Stimulated activated CD4-positive, alpha-beta T cell treated with anti-CD3 and anti-CD28 coated beads, Interleukin-1b, Interleukin-23, amount 100 ng/mL, for 24 hours (primary cell): ENCODE measurements around the gene GAB1.

Source experiments
- DNase-seq, 4 experiments: peaks; one replicate each; pipeline ENCODE4 v3.0.0-alpha.2; 2020; ENCODE audit warnings: low read depth in 4 of 4, low spot score in 1 of 4

The GAB1 gene

GRCh38 chr4:143407888-143408287 is 71.2 kb downstream of the GAB1 start:
- no peak for DNase-seq

DNA sequence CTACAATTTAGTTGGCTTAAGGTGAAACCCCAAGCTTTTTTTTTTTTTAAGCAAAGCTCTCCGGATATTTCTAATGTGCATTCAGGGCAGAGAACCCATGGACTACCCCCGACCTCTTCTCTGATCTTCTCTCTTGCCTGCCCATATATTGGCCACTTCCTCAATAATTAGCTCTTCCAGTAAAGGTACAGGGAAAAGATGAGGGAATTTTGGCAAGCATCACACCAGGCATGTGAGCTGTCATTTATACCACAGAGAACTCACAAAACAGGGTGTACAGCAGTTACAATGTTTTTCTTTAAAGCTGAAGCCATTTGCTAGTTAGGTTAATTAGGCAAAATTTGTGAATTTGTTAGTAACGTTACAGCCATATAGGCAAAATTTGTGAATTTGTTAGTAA is 73.3 kb downstream of the GAB1 start:
- no peak for DNase-seq

DNA sequence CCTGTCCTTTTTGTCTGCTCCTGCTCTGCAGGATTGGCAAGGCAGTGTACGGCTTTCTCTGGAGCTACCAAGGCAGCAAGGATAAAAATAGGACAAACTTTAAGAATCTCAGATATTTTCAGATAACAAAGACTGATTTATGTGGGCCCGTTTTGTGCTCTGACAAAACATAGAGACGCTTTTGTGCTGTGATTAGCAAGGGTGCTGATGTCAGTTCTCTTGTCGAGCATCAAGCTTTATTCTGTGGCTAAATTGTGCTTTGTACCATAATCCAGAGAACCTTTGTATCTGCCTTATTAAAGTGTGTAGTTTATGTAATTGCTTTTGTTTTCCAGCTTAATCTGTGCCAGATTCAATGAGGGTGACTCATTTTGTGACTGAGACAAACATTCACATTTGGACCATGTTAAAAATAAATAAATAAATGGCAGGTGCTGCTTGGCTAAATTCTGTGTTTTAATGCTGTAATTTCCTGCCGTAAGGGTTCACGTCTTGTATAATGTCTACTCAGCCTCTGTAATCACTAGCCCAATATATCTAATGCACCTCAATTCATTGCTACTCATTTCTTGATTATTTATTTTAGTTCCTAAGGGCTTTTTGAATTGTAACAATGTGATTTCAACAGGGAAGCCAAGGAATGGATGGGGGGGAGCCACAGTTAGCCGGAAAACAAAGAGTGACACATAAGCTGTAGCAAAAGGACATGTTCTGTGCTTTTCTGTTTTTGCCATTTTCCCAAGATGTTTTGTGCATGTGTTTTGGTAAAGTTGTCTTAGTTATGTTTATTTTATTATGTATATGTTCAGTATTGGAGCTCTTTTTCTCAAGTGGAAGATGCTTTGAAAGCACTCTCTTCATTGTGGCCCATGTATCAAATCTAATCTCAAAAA is 75.1 kb downstream of the GAB1 start:
- no peak for DNase-seq

- no peak for DNase-seq
Measured at GRCh38 chr4:143412420-143412758, 75.7 kb downstream of the GAB1 start.

DNA sequence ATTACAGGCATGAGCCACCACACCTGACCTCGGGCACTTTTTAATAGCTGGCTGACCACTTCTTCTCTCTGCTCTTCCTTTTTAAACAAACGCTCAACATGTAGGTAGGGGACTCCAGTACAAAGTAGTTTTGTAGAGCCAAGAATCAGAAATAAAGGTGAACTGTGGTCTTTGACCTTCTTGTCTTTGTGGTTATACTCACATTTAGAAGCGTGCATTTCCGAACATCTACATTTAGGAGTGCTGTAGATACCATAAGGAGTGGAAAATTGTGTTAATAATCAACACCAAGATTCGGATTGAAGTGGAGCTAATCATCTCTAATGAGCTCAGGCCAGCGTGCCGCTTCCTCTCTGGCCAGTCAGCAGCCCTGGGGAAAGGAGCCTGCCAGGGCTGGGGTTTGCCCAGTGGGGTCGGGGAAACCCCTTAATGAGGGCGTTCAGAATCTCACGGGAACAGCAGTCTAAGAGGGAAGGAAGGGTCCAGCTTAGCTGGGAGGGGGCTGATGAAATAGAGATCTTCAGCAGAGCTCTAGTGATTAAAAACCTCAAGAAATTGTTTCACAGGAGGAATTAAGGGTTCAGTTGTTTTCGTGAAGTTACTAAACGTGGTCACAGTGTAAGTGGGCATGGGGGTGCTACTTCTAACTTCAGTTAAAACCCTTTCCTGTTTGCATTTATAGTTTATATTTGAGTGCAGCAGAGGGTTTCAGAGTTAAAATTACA is 81.2 kb downstream of the GAB1 start:
- no peak for DNase-seq

DNA sequence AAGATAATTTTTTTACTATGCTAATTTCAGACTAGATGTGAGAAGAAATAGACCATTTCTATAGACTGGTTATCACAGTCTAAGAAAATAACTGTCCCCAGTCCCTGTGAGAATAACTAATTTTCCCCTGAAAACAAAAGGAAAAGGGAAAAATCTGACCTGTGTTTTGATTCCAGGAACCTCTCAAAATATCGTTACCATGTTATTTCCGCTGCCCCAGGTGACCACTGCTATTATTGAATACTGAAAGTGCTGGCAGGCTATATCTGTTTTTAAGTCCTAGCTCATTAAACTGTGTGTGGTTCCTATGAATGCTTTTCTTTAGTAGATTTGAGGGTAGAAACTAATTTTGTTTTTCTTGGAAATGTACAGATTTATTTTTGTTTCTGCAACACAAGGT is 83.6 kb downstream of the GAB1 start:
- no peak for DNase-seq

DNA sequence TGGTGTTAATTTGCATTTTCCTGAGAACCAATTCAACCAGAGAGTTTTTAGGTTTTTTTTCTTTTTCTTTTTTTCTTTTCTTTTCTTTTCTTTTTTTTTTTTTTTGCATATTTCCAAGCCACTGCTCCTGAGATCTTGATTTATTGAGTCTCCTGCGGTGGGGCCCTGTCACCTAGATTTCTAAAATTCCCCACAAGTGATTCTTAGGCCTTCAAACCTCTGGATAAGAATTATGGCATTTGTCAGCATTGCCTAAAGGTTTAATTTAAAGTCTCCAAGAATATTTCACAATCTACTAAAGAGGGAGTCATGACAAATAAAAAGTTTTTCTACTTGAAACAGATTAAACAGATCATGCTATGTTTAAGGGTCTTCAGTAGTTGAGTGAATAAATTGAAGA is 84.9 kb downstream of the GAB1 start:
- DNase-seq, result no peak

DNA sequence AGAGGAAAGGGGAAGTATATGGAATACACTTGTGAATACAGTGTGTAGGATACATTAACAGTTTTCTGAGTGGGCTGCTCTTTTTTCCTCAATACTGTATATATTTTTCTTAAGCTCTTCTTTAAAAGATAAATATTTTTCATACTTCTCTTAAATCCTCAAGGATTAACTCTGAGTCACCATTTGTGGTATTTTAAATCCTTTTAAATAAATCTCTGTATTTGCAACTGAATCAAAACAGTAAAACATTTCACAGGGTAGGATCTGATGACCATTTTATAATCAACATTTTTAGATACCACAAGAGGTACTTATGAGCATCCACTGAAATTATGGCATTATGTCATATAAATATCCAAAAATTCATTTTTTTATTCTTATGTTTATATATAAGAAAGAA is 87.6 kb downstream of the GAB1 start:
- DNase-seq, result no peak

DNA sequence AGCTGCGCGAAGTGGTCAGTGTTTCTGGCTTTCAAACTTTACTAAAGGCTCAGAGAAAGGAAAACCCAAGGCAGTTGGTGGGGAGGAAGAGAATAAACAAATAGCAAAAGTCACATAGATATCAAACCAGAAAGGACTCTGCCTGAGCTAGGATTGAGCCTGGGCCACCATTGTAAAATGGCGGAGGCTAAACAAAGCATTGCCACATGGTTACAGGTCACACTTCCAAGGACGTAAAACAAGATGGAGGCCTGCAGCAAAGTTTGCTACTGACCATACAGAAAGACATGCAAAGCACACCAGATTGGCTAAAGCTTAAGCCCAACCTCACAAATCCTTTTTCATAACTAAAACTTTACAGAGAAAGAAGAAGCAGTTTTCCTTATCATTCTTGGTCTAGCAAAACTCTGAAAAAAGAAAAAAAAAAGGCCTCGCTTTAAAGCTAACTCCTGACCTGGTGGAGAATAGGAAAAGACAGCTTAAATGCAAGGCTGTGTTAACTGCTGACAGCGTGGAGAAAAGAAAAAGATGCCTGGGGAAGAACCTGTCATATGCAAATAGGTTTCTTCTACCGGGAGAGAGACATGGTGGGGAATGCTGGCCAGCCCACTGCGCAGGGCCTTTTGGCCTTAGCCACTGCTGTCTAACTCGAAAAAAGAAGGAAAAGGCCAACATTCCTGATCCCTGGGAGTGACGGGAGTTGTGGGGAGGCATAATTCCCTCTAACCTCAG is 95.0 kb downstream of the GAB1 start:
- DNase-seq, result no peak

GRCh38 chr4:143432258-143432591 is 95.5 kb downstream of the GAB1 start:
- DNase-seq, result no peak

DNA sequence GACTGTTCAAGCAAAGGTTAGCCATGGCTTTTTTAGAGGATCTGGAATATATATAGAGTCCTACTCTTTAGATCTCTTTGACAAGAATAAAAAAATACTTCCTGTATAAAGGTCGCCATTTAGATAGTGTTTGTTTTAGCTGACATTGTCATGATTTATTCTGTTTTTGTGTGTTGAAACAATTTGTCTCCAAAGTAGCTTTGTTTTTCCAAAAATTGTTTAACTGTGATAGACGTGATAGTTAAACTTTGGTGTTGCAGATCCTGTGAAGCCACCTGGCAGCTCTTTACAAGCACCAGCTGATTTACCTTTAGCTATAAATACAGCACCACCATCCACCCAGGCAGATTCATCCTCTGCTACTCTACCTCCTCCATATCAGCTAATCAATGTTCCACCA is 96.6 kb downstream of the GAB1 start:
- no peak for DNase-seq

- no peak for DNase-seq
Measured at GRCh38 chr4:143435955-143436354, 99.3 kb downstream of the GAB1 start.

GRCh38 chr4:143437476-143437875 is 100.8 kb downstream of the GAB1 start:
- DNase-seq, result no peak

DNA sequence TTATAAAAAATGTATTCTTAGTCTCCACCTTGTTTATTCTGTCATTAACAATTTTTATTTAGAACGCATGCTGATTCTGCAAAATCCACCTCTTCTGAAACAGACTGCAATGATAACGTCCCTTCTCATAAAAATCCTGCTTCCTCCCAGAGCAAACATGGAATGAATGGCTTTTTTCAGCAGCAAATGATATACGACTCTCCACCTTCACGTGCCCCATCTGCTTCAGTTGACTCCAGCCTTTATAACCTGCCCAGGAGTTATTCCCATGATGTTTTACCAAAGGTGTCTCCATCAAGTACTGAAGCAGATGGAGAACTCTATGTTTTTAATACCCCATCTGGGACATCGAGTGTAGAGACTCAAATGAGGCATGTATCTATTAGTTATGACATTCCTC is 101.3 kb downstream of the GAB1 start:
- no peak for DNase-seq

DNA sequence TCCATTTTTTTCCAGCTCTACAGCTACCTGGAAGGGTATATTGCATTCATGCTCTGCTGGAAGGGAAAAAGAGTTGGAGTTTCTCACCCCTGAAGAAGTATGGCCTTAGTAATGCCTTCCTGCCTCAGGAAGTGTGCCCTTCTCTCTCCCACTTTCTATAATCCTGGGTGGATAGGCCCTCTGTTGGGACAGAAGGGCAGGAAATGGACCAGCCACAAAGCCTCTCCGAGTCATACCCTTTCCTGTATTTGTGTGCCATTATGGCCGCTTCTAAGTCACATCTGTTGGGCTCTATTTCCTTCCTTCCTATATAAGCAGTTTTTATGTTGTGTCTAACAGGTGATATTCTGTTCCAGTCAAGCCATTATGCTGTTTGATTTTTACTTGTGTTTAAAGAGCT is 102.0 kb downstream of the GAB1 start:
- DNase-seq, result no peak

DNA sequence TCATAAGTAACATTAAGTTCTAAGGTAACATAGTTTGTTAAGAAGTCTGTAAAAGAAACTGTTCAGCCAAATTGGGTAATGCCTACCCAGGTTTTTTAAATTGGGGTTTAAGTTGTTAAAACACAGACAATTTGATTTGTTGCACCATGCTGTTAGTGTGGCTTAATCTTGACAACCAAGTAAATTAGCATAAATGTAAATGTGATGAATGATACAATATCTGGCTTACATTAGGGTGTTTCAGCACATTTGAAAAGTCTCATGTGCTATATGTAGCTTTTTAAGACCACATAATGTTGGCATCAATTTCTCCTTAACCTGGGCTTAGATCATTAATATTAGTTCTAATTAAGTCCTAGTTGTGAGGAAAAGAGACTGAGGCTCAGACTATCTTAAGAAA is 104.4 kb downstream of the GAB1 start:
- no peak for DNase-seq

- no peak for DNase-seq
Measured at GRCh38 chr4:143441678-143442077, 105.0 kb downstream of the GAB1 start.

DNA sequence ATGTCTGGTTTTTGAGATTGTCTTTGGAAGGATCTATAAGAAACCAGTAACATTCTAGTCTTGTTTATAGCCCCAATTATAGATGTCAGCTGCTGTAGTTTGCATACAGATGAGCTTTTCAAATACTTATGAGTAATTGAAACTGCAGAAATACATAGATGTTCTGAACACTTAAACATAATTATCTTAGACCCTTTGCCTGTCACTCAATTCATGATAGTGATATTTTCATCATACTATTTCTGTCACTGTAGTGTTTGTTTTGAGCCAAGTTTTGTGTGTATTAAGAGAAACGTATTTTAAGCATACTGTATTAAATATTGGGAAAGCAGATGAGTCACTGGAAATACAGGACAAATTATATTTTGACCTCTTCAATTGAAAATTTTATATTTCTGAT is 107.1 kb downstream of the GAB1 start:
- DNase-seq, result no peak

DNA sequence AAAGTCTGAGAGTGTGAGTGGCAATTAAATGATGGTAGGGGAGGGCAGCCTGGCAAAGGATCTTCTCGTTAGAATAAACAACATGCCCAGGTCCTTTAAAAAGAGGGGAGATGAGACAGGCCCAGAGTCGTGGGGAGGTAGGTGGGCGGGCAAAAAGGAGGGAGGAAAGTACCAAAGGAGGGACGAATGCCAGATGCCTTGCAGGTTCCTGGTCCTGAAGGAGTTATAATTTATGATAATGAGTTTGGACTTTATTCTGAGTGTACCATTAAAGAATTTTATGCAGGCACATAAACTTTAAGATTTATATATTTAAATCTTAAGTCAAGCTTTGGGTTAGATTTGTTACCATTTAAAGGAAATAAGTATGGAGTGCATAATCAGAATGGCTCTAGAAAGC is 114.5 kb downstream of the GAB1 start:
- DNase-seq, result no peak

DNA sequence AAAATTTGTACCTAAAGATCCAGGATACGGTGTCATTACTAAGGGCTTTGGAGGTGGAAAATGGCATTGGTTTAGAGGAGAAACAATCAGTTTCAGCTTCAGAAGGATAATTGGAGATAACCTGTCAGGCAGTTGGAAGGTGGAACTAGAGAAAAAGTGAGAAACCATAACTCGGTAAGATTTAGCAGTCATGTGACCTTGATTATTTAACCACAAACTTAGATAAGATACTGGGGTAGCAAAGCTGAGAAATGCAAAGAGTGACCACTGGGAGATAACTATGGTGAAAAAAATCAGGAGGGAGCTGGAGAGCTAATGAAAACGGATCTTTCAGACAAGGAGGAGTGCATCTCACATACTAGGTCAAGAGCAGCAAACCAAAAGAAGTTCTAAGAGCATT is 118.5 kb downstream of the GAB1 start:
- DNase-seq, result no peak

GRCh38 chr4:143458966-143459365 is 122.3 kb downstream of the GAB1 start:
- DNase-seq, result no peak
